ENCODE data around the gene HIRIP3.

- TF ChIP-seq CTCF (IDR thresholded peaks at IDR 0.05) = no peak
- no peak for TF ChIP-seq POLR2A (IDR thresholded peaks at IDR 0.05)
These were observed 16.5 kb upstream of the HIRIP3 start for GRCh38 chr16:30011714-30012504.

All from breast epithelium (tissue), 3 donors.